ENCODE data around the gene RPL9. TPM values are rescaled to one million over a fixed set of nuclear protein-coding genes. Genes with fewer than 3 reads are reported as not detected.

RPL9 gene
- total RNA-seq, 1 donor from 2014 or later = 1,349 TPM

DNA sequence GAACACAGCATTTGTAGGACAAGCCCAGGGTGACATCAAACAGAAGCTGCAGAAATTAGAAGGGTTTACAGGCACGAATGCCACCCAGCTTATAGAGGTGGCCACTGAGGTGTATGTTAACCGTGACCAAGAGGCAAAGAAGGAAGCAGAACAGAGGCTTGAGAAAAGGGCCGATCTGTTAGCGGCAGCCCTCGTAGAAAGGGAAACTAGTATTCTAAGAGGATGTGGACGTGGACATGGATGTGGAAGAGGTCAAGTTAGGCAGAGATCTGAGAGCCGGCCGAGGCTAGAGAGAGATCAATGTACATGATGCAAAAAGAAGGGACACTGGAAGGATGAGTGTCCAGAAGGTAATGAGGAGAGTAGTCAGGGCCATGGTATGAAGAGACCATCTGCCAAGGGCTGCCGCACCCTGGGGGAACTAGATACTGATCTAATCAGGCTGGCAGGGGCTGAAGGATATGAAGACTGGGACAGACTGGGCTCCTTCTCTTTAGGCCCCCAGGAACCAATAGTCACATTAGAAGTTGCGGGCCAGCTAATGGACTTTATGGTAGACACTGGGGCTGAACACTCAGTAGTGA, 27.6 kb upstream of the RPL9 start:
- no peak for DNase-seq (ENCODE audit: low spot score, unreplicated experiment)
- Mint-ChIP-seq H3K9me3 (ENCODE audit: low read depth) (peaks cover 11% of the 10 kb centered on the region), H3K27ac (no peak overlapping the region), H3K4me3 (ENCODE audit: low read depth) (no peak overlapping the region), H3K4me1 (ENCODE audit: low read depth) (no peaks in the 10 kb centered on the region), H3K36me3 (ENCODE audit: insufficient read depth) (peaks cover 1% of the 10 kb centered on the region), H3K27me3 (no peaks in the 10 kb centered on the region)
- TF ChIP-seq, protein P1, sequence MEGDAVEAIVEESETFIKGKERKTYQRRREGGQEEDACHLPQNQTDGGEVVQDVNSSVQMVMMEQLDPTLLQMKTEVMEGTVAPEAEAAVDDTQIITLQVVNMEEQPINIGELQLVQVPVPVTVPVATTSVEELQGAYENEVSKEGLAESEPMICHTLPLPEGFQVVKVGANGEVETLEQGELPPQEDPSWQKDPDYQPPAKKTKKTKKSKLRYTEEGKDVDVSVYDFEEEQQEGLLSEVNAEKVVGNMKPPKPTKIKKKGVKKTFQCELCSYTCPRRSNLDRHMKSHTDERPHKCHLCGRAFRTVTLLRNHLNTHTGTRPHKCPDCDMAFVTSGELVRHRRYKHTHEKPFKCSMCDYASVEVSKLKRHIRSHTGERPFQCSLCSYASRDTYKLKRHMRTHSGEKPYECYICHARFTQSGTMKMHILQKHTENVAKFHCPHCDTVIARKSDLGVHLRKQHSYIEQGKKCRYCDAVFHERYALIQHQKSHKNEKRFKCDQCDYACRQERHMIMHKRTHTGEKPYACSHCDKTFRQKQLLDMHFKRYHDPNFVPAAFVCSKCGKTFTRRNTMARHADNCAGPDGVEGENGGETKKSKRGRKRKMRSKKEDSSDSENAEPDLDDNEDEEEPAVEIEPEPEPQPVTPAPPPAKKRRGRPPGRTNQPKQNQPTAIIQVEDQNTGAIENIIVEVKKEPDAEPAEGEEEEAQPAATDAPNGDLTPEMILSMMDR (IDR thresholded peaks at IDR 0.05; ENCODE audit: unreplicated experiment) = no peak

DNA sequence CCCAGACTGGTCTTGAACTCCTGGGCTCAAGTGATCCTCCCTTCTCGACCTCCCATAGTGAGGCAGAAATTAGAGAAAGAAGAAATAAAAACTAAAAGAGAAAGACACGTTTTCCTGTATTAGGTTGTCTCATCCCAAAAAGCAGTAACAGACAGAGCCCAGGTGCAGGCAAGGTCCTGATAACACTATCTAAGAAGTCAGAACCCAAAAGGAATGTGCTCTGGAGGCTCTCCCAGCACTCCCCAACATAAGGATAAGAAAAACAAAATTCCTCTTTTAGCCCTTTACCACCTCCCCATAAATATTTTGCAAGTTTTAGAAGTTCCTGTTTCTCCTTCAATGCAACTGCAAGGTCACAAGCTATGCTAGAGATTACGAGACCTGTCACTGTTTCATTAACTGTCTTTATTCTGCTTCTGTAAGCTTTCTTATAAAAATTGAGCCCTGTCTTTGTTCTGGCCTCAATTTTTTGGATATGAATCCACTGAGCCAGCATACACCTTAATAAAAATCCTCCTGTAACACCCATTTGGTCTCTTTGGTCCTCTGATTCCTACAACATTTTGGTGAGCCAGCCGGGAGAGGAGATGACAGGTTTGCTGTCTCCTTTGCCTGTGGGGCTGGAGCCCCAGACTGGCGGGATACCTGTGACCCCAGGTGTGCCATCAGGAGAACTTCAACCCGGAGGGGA, 26.0 kb upstream of the RPL9 start:
- peaks cover 11% of the 10 kb centered on the region for H3K9me3 Mint-ChIP-seq (ENCODE audit: low read depth)
- TF ChIP-seq, protein P1 (IDR thresholded peaks at IDR 0.05; ENCODE audit: unreplicated experiment) = no peak
- DNase-seq (ENCODE audit: low spot score, unreplicated experiment) = no peak
- no peaks in the 10 kb centered on the region for H3K4me1 Mint-ChIP-seq (ENCODE audit: low read depth)
- H3K27me3 Mint-ChIP-seq = no peaks in the 10 kb centered on the region
- no peak overlapping the region for H3K4me3 Mint-ChIP-seq (ENCODE audit: low read depth)
- H3K27ac Mint-ChIP-seq = no peak overlapping the region
- peaks cover 1% of the 10 kb centered on the region for H3K36me3 Mint-ChIP-seq (ENCODE audit: insufficient read depth)

DNA sequence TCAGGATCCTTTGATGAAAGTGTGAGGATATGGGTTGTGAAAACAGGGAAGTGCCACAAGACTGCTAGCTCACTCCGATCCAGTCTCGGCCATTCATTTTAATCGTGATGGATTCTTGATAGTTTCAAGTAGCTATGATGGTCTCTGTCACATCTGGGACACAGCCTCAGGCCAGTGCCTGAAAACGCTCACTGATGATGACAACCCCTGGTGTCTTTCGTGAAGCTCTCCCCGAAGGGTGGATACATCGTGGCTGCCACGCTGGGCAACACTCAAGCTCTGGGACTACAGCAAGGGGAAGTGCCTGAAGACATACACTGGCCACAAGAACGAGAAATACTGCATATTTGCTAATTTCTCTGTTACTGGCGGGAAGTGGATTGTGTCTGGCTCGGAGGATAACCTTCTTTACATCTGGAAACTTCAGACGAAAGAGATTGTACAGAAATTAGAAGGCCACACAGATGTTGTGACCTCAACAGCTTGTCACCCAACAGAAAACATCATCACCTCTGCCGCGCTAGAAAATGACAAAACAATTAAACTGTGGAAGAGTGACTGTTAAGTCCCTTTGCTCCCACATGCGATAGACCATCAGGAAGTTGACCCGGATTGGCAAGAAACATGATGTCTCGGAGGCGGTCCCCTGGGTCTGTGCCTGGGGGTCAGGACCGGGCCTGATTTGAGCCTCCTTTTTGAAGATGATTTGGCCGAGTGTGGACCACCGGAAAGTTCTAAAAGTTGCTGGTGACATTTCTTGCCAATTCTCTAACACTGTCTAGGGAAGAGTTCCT, 22.4 kb upstream of the RPL9 start:
- Mint-ChIP-seq H3K4me3 (ENCODE audit: low read depth) (no peak overlapping the region), H3K27me3 (no peaks in the 10 kb centered on the region), H3K36me3 (ENCODE audit: insufficient read depth) (peaks cover 3% of the 10 kb centered on the region), H3K27ac (no peak overlapping the region), H3K4me1 (ENCODE audit: low read depth) (no peaks in the 10 kb centered on the region), H3K9me3 (ENCODE audit: low read depth) (peaks cover 7% of the 10 kb centered on the region)
- TF ChIP-seq, protein P1 (IDR thresholded peaks at IDR 0.05; ENCODE audit: unreplicated experiment) = no peak
- DNase-seq (ENCODE audit: low spot score, unreplicated experiment) = no peak

DNA sequence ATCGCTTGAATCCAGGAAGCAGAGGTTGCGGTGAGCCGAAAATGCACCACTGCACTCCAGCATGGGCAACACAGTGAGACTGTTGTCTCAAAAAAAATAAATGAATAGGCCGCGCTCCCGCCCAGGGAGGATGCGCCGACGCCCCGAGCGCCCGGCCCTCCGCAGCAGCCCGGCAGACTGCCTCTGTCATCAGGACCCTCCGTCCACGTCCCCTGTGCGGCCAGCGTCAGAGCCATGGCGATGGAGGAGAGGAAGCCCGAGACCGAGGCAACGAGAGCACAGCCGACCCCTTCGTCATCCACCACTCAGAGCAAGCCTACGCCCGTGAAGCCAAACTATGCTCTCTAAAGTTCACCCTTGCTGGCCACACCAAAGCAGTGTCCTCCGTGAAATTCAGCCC, 21.5 kb upstream of the RPL9 start:
- no peaks in the 10 kb centered on the region for H3K27me3 Mint-ChIP-seq
- TF ChIP-seq, protein P1 (IDR thresholded peaks at IDR 0.05; ENCODE audit: unreplicated experiment) = no peak
- H3K27ac Mint-ChIP-seq = no peak overlapping the region

DNA sequence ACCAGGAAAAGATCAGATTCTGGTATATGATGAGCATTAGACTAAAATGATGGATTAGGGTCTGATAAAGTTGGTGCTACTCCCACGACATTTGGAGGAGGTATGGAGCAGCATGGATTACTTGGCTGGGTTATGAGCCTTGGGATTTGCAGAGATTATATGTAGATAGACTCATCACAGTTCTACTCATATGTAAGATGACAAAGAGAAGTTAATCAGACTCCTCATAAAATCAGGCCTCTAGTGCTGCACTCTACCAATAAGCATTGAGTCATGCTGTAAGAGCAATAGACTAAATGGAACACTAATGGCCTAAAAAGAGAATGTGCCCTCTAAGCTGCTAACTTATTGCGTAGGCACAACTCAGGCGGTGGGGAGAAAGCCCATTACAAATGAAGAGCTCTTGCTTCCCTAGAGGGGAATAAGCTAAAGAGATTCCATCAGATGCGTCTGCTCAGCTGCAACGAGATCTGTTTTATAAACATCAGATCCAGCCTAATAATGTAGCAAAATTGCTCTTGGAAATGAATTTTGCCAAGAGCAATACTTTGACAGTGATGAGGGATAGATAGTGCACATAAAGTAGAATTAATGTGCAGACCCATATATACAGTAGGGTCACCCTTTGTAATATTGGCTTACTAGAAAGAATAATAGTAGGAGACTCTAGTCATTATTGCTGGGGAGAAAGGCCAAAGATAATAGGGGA, 17.6 kb upstream of the RPL9 start:
- TF ChIP-seq, protein P1 (IDR thresholded peaks at IDR 0.05; ENCODE audit: unreplicated experiment) = no peak
- DNase-seq (ENCODE audit: low spot score, unreplicated experiment) = no peak
- Mint-ChIP-seq H3K4me3 (ENCODE audit: low read depth) (no peak overlapping the region), H3K27ac (no peak overlapping the region), H3K27me3 (no peaks in the 10 kb centered on the region), H3K36me3 (ENCODE audit: insufficient read depth) (peaks cover 3% of the 10 kb centered on the region), H3K4me1 (ENCODE audit: low read depth) (no peaks in the 10 kb centered on the region), H3K9me3 (ENCODE audit: low read depth) (no peaks in the 10 kb centered on the region)

More for the DNA sequence above, 21.5 kb upstream of the RPL9 start:
- Mint-ChIP-seq H3K9me3 (ENCODE audit: low read depth) (peaks cover 7% of the 10 kb centered on the region), H3K36me3 (ENCODE audit: insufficient read depth) (peaks cover 3% of the 10 kb centered on the region), H3K4me1 (ENCODE audit: low read depth) (no peaks in the 10 kb centered on the region), H3K4me3 (ENCODE audit: low read depth) (no peak overlapping the region)
- no peak for DNase-seq (ENCODE audit: low spot score, unreplicated experiment)

All from progenitor cell of endocrine pancreas (in vitro differentiated cells).